ENCODE measurements around the gene SPDYA.

GRCh38 chr2:28776471-28776870 is 34.2 kb upstream of the SPDYA start:
- TF ChIP-seq CTCF (IDR thresholded peaks at IDR 0.05) (no peak), POLR2A (IDR thresholded peaks at IDR 0.05) (no peak), POLR2AphosphoS5 (IDR thresholded peaks at IDR 0.05) (no peak)
